ENCODE results near the gene MAML3.

The MAML3 gene

GRCh38 chr4:140126261-140126660 lies 27.7 kb downstream of the MAML3 start:
- in situ Hi-C loops (cut with MboI; ENCODE audit: low sequenced_read_pairs, unreplicated experiment) = no loop called here
- no peak for DNase-seq (ENCODE audit: low spot score)
- TF ChIP-seq CTCF (IDR thresholded peaks at IDR 0.05; ENCODE audit: borderline replicate concordance, control extremely low read depth, extremely low read depth, insufficient read depth, missing control alignments) = no peak

GRCh38 chr4:140125374-140125773 lies 28.6 kb downstream of the MAML3 start:
- no peak for DNase-seq (ENCODE audit: low spot score)
- no peak for TF ChIP-seq CTCF (IDR thresholded peaks at IDR 0.05; ENCODE audit: borderline replicate concordance, control extremely low read depth, extremely low read depth, insufficient read depth, missing control alignments)
- in situ Hi-C loops (cut with MboI; ENCODE audit: low sequenced_read_pairs, unreplicated experiment) = no loop called here

- DNase-seq (ENCODE audit: low spot score) = no peak
- in situ Hi-C loops (cut with MboI; ENCODE audit: low sequenced_read_pairs, unreplicated experiment) = no loop called here
- no peak for TF ChIP-seq CTCF (IDR thresholded peaks at IDR 0.05; ENCODE audit: borderline replicate concordance, control extremely low read depth, extremely low read depth, insufficient read depth, missing control alignments)
Measured at GRCh38 chr4:140123666-140124377, 30.2 kb downstream of the MAML3 start.

GRCh38 chr4:140122891-140123290 lies 31.1 kb downstream of the MAML3 start:
- no peak for DNase-seq (ENCODE audit: low spot score)
- in situ Hi-C loops (cut with MboI; ENCODE audit: low sequenced_read_pairs, unreplicated experiment) = no loop called here
- TF ChIP-seq CTCF (IDR thresholded peaks at IDR 0.05; ENCODE audit: borderline replicate concordance, control extremely low read depth, extremely low read depth, insufficient read depth, missing control alignments) = no peak

- in situ Hi-C loops (cut with MboI; ENCODE audit: low sequenced_read_pairs, unreplicated experiment) = no loop called here
- TF ChIP-seq CTCF (IDR thresholded peaks at IDR 0.05; ENCODE audit: borderline replicate concordance, control extremely low read depth, extremely low read depth, insufficient read depth, missing control alignments) = no peak
- no peak for DNase-seq (ENCODE audit: low spot score)
Measured at GRCh38 chr4:140121646-140122045, 32.3 kb downstream of the MAML3 start.

GRCh38 chr4:140118931-140119640 lies 34.9 kb downstream of the MAML3 start:
- TF ChIP-seq CTCF (IDR thresholded peaks at IDR 0.05; ENCODE audit: borderline replicate concordance, control extremely low read depth, extremely low read depth, insufficient read depth, missing control alignments) = no peak
- in situ Hi-C loops (cut with MboI; ENCODE audit: low sequenced_read_pairs, unreplicated experiment) = no loop called here
- no peak for DNase-seq (ENCODE audit: low spot score)
